ENCODE measurements around the gene AQP10.
"Not testable (repeated sequence)": the region's sequence is repeated elsewhere in the genome, so short reads cannot be mapped to it uniquely, and the experiment has no call there.

AQP10 gene

GRCh38 chr1:154324241-154324640 lies 3.3 kb downstream of the AQP10 start:
- DNase-seq (ENCODE audit: low read depth in 3 of 3): no peak

DNA sequence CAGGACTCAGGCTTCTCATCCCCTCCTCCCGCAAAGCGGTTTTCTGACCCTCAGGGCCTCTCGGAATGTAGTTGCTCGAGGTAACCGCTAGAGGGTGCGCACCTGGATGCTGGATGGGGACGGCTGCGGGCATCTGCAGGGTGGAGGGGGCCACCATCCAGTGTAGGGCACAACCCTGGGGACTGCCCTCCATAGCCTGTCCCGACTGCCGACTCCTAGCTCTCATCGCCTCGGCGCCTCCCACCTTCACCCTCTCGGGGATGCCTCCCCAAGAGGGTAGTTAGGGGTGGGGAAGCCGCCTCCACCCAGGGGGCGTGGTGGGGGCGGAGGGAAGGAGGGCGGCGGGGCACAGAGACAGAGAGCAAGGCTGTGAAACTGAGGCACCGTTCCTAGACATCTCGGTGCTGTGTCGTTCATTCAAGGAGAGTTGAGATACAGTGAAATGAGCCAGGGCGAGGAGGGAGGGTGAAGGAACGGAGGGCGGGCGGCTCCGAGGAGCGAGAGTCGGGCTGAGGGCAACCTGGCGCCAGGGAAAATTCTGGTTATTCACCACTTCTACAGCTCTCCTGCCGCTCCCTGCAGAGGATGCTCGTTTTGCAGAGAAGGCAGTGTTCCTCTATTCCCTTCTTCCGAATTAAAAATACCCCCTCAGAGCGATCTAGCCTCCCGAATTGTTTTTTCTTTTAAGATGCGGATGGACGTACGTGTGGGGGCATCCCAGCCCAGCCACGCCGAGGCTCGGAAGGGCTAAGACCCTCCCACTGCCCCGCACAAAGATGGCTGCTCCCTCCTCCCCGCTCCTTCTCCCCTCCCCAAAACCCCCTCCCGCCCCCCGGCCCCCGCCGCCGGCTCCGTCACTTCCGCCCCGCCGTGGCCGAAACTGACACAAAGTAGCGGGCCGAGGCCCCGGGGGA lies 4.0 kb downstream of the AQP10 start, which contains the start of gene ATP8B2:
ATP8B2 (plus strand) TSS at position 857 of the 914 bp plus-strand sequence. CDS start 2,617 bp downstream, outside the sequence.
- peak; percentile 61 to 68 (median 67) for DNase-seq (ENCODE audit: low read depth in 3 of 3)

GRCh38 chr1:154325583-154326545 lies 5.0 kb downstream of the AQP10 start:
- no peak for DNase-seq (ENCODE audit: low read depth in 3 of 3)

DNA sequence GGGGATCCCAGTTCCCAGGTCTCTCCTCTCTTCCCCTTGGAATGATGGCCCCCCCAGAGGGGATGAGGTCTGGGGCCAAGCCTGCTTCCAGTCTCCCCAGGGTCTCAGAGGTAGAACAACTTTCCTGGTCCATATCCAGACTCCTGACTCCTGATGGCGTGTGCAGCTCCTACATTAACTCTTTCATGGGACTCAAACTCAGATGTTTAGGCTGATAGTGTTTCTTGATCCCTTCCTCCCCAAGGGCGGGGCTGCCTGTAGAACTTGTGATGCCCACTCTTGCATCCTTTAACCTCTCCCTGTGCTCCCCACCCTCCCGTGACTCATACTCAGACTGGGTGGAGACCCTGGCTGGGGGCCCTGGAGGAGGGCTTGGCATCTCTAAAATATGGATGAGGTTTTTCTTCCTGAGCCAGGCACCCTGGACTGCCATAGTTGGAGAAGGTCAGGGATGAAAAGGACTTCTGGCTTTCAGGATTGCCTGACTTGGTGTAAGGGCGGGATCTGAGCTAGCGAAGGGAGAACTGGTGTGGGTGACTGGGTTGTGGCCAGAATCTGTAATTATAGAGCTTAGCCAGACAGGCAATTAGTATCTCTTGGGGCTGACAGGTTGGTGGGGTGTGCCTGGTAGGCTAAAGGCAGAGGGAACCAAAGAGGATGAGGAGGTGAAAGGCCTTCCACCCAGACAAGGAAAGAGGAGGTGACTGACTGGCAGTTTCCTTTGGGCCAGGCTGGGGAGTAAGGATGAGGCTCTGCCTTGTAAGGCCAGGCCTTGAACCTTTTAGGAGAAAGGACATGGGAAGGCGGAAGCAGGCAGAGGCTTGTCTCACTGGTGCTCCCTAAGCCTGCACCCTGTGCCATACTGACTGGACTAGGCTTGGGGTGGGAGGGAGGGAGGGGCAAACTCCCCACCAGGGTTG lies 5.9 kb downstream of the AQP10 start:
- DNase-seq (ENCODE audit: low read depth in 3 of 3): no peak

DNA sequence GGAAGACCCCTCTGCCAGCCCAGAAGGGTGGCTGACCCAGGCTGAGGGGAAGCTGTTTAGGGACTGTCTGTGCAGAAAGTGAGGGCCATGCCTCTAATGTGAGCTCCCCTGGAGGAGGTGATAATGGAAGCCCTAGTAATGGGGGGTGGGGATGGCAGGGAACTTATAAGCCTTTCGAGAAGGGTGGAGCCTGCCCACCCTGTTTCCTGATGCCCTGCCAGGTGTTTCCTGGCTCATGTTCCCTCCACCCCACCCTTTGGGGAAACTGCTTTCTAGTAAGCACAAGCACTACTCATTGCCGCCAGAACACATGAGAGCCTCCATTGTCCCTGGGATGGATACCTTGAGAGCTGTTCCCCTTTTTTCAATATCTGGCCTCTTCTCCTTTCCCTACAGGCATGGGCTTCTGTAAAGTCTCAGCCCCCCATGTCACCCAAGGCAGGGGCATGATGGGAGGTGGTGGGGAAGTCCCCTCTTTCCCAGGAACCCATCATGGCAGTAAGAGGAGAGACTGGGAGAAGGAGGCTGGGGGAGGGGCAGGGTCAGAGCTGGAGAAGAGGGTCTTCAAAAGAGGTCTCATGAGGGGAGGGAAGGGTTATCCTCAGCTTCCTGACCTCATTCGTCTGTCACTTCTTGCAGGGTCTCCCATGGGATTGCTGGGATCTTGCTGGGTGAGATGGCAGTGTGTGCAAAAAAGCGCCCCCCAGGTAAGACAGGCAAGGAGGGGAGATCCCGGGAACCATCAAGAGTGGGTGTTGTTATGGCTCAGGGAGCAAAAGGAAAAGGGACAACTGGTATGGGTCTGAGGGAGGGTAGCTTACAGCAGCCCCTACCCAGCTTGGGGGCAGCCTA lies 6.8 kb downstream of the AQP10 start:
- DNase-seq (ENCODE audit: low read depth in 3 of 3): no peak

- peak; percentile 81 to 87 (median 82) for DNase-seq (ENCODE audit: low read depth in 3 of 3)
These were observed 7.6 kb downstream of the AQP10 start for GRCh38 chr1:154328318-154329151.

- DNase-seq (ENCODE audit: low read depth in 3 of 3): no peak
These were observed 8.2 kb downstream of the AQP10 start for GRCh38 chr1:154329152-154329521.

DNA sequence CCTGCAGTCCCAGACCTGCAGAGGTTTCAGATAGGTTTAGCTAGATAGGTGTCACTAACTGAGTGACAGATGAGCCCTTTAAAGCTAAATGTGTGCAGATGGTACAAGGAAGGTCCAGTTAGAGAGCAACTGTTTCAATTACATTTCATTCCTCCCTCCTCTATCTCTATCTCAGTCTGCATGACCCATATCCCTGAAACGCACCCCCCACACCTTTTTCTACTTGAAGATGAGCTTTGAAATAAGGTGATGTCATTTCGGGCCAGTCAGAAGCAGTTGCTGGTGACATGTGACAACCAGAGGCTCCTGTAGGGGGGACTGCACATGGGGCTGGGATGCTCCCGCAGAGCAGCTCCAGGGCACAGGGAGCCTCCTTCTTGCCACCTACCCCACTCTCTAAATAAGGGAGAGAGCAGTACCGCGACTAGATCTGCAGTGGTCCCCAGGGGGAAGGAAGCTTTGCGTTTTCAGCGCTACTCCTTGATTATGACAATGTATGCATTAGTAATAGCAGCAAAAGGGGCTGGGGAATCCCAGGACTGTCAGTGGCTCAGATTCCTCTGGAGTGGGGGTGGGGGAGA lies 8.7 kb downstream of the AQP10 start:
- no peak for DNase-seq (ENCODE audit: low read depth in 3 of 3)

- no peak for DNase-seq (ENCODE audit: low read depth in 3 of 3)
These were observed 9.8 kb downstream of the AQP10 start for GRCh38 chr1:154330669-154331068.

GRCh38 chr1:154334079-154335024 lies 13.5 kb downstream of the AQP10 start:
- DNase-seq (ENCODE audit: low read depth in 3 of 3): no peak

DNA sequence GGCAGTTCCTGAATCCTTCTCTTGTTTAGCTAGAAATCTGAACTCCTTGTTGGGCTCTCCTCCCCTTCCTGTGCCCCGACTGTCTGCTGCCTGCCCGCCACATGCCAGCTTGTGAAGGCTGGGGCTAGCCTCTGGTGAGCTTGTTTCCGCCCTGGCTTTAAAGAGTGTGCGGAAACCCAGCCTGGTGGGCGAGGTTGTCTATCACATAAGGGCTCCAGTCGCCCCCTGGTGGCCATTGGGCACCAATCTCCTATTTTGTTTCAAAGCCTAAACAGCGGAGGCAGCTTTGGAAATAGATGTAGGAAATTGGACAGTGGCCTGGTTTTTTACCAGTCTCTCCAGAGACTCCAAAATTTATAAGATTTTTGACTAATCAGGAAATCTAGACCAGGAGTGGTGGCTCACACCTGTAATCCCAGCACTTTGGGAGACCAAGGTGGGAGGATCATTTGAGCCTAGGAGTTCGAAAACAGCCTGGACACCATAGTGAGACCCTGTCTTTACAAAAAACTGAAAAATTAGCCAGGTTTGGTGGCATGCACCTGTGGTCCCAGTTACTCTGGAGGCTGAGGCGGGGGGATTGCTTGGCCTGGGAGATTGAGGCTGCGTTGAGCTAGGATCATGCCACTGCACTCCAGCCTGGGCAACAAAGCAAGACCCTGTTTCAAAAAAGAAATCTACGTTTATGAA lies 14.3 kb downstream of the AQP10 start:
- DNase-seq (ENCODE audit: low read depth in 3 of 3): peak; percentile 83 to 91 (median 90)

DNA sequence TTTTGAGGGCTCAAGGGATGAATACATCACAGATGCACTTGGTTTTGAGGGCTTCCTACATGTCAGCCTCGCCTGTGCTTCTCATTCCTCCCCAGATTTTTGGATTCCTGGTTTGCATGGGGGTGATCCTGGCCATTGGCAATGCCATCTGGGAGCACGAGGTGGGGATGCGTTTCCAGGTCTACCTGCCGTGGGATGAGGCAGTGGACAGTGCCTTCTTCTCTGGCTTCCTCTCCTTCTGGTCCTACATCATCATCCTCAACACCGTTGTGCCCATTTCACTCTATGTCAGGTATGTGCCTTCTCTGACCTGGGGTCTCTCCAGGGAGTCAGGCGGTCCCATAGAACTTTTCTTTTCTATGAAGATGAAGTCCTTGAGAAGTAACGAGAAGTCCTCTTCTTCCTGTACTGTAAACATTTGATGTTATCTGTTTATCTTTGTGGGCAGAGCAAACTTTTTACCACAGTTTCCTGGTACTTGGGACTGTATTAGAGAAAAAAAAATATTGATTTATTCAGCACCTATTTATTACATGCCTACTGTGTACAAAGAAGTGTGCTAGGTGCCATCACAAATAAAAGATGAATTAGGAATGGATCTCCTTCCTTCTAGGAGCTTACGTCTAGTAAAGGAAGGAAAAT lies 16.5 kb downstream of the AQP10 start:
- no peak for DNase-seq (ENCODE audit: low read depth in 3 of 3)

DNA sequence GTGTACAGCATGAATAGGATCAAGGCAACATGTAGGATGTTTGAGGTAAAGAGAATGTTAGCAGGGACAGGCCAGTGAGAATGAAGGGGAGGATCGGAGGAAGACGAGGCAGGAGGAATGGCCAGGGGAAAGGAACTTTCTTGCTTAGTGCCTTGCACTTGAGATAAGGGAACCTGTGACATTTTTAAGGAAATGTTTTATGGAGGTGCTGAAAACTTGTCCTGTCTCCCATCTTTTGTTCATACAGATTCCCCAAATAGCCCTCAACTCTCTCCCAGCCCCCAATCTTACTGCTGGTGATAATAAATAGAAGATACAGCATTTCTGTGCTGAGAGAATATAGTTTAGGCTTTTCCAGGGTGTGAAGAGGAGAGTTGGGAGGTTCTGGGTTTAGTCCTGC lies 18.0 kb downstream of the AQP10 start:
- DNase-seq (ENCODE audit: low read depth in 3 of 3): no peak

GRCh38 chr1:154341366-154341765 lies 20.5 kb downstream of the AQP10 start:
- not testable (repeated sequence) for DNase-seq (ENCODE audit: low read depth in 3 of 3)

DNA sequence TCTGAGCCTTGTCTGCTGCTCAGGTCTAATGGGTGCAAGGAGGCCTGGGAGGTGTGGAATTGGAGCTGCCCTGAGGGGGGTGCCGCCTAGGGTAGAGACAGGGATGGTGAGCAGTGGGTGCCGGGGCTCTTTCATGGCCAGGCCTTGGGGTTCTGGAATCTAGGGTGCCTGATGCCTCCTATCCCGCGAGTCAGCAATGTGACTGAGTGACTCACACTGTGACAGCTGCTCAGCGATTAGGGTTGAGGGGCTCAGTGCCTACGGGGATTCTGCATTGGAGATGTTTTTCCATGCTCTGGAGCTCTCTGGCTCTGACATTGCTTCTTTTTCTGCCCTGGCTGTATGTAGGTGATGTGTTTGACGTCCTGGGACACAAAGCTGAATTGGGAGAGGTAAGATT lies 21.2 kb downstream of the AQP10 start:
- no peak for DNase-seq (ENCODE audit: low read depth in 3 of 3)

- DNase-seq (ENCODE audit: low read depth in 3 of 3): peak in 1 of 3 experiments; percentile 54
These were observed 22.1 kb downstream of the AQP10 start for GRCh38 chr1:154342836-154343472.

Measured in stimulated activated CD4-positive, alpha-beta T cell treated with anti-CD3 and anti-CD28 coated beads, TNF-alpha, amount 100 ng/mL, for 4 hours (primary cell).